ENCODE results near the gene ST3GAL6.

The ST3GAL6 gene

DNA sequence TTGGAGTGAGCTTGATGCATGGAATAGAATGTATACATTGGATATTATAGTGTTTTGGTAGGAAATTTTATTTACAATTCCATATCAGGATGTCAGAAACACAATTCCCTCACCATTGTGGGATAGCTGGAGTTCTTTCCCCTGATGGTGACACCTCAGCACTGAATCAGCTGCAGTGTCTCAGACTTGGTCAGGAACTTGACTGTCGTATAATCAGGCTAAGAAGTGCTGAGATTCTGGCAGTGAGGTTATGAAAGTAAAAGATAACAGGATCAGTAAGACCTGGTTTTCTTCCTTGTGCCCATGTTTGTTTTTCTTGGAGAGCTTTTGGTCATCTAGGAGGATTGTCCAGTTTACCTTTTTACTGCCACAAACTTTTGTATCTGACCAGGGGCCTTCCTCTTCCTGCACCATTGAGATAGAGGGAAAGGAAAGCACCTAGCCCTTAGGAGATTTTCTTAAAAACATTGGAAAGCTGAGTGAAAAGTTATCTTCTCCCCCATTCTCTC is 27.3 kb upstream of the ST3GAL6 start:
- no peak overlapping the region for H3K27ac ChIP-seq
- H2AFZ ChIP-seq (ENCODE audit: low read depth) = no peak overlapping the region
- H3K4me1 ChIP-seq (ENCODE audit: low read depth, poor library complexity, severe bottlenecking) = peaks cover 75% of the 10 kb centered on the region
- H3K36me3 ChIP-seq (ENCODE audit: insufficient read depth) = no peaks in the 10 kb centered on the region
- H3K79me2 ChIP-seq (ENCODE audit: insufficient read depth, low read depth) = peaks cover 92% of the 10 kb centered on the region
- no peak overlapping the region for H3K4me3 ChIP-seq (IDR thresholded peaks at IDR 0.05; ENCODE audit: insufficient read depth, low read depth, low read length)
- no peaks in the 10 kb centered on the region for H4K20me1 ChIP-seq (ENCODE audit: insufficient read depth)
- TF ChIP-seq, protein P1, sequence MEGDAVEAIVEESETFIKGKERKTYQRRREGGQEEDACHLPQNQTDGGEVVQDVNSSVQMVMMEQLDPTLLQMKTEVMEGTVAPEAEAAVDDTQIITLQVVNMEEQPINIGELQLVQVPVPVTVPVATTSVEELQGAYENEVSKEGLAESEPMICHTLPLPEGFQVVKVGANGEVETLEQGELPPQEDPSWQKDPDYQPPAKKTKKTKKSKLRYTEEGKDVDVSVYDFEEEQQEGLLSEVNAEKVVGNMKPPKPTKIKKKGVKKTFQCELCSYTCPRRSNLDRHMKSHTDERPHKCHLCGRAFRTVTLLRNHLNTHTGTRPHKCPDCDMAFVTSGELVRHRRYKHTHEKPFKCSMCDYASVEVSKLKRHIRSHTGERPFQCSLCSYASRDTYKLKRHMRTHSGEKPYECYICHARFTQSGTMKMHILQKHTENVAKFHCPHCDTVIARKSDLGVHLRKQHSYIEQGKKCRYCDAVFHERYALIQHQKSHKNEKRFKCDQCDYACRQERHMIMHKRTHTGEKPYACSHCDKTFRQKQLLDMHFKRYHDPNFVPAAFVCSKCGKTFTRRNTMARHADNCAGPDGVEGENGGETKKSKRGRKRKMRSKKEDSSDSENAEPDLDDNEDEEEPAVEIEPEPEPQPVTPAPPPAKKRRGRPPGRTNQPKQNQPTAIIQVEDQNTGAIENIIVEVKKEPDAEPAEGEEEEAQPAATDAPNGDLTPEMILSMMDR (conservative IDR thresholded peaks at IDR 0.05; ENCODE audit: low read depth, low read length) = no peak
- H3K4me2 ChIP-seq = peak overlapping the region; percentile 69
- no peaks in the 10 kb centered on the region for H3K27me3 ChIP-seq (ENCODE audit: insufficient read depth, low read depth)
- H3K9ac ChIP-seq = no peak overlapping the region

DNA sequence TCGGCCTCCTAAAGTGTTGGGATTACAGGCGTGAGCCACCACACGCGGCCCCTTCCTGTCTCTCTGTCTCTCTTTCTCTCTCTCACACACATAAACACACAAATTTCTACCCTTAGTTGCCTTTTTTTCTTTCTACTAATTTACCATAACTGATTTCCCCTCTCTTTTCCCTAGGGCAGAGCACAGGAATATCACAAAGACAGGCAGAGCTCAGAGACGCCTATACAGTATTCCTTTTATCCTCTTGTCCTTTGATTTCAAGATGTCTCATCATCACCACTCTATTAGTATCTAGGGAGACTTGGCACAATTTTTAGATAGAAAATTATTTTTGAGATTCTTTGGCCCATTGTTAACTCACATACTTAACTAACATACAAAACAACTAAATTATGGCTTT is 25.8 kb upstream of the ST3GAL6 start:
- H3K9ac ChIP-seq = no peak overlapping the region
- H3K4me3 ChIP-seq (IDR thresholded peaks at IDR 0.05; ENCODE audit: insufficient read depth, low read depth, low read length) = no peak overlapping the region
- H3K36me3 ChIP-seq (ENCODE audit: insufficient read depth) = no peaks in the 10 kb centered on the region
- H3K4me2 ChIP-seq = peak overlapping the region; percentile 69
- H4K20me1 ChIP-seq (ENCODE audit: insufficient read depth) = no peaks in the 10 kb centered on the region
- TF ChIP-seq, protein P1 (conservative IDR thresholded peaks at IDR 0.05; ENCODE audit: low read depth, low read length) = no peak
- H3K4me1 ChIP-seq (ENCODE audit: low read depth, poor library complexity, severe bottlenecking) = peaks cover 82% of the 10 kb centered on the region
- no peak overlapping the region for H2AFZ ChIP-seq (ENCODE audit: low read depth)
- no peaks in the 10 kb centered on the region for H3K27me3 ChIP-seq (ENCODE audit: insufficient read depth, low read depth)
- peak overlapping the region; percentile 11; the same call in 1 of the 2 replicates for H3K27ac ChIP-seq
- H3K79me2 ChIP-seq (ENCODE audit: insufficient read depth, low read depth) = peaks cover 95% of the 10 kb centered on the region

DNA sequence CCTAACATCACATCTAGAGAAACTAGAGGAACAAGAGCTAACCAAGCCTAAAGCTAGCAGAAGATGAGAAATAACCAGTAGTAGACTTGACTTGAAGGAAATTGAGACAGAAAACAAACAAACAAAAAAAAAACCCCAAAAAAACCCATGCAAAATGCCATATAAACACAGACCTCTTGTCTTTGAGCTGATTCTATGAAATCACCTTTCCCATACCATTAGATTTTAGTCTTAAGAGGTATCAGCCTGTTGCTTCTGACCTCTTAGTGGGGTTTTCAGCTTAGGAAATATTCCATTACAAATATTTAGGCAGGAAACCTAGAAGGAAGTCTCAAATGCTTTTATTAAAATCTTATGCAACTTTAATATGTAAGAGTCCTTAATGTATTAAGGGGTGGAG is 23.9 kb upstream of the ST3GAL6 start:
- H4K20me1 ChIP-seq (ENCODE audit: insufficient read depth) = no peaks in the 10 kb centered on the region
- no peaks in the 10 kb centered on the region for H3K27me3 ChIP-seq (ENCODE audit: insufficient read depth, low read depth)
- peak overlapping the region; percentile 40; the same call in 1 of the 2 replicates for H3K27ac ChIP-seq
- H3K4me1 ChIP-seq (ENCODE audit: low read depth, poor library complexity, severe bottlenecking) = peaks cover 97% of the 10 kb centered on the region
- H3K4me3 ChIP-seq (IDR thresholded peaks at IDR 0.05; ENCODE audit: insufficient read depth, low read depth, low read length) = no peak overlapping the region
- H3K9ac ChIP-seq = peak overlapping the region; percentile 2; the same call in 1 of the 2 replicates
- H3K4me2 ChIP-seq = peak overlapping the region; percentile 66
- peaks cover 96% of the 10 kb centered on the region for H3K79me2 ChIP-seq (ENCODE audit: insufficient read depth, low read depth)
- no peaks in the 10 kb centered on the region for H3K36me3 ChIP-seq (ENCODE audit: insufficient read depth)
- TF ChIP-seq, protein P1 (conservative IDR thresholded peaks at IDR 0.05; ENCODE audit: low read depth, low read length) = no peak
- no peak overlapping the region for H2AFZ ChIP-seq (ENCODE audit: low read depth)

DNA sequence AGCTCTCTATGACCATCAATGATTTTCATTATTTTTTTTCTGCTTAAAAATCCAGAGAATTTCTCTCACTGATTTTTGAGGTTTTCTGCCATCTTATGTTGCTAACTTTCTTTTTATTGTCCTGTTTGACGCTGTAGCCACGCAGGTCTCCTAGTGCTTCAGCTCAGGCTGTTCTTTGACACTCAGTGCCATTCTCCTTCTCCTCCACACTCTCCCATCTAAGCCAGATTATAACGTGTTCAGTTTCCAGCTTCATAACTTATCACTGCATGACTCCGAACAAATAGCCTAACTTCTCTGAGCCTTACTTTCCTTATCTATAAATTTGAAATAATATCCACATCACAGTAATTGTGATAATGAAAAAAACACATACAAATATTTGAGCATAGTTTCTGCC is 22.8 kb upstream of the ST3GAL6 start:
- Histone ChIP-seq H3K4me2 (peak overlapping the region; percentile 66; the same call in 1 of the 2 replicates), H3K27me3 (ENCODE audit: insufficient read depth, low read depth) (no peaks in the 10 kb centered on the region), H4K20me1 (ENCODE audit: insufficient read depth) (peaks cover 4% of the 10 kb centered on the region; the same call in 1 of the 2 replicates), H3K9ac (no peak overlapping the region), H3K79me2 (ENCODE audit: insufficient read depth, low read depth) (peaks cover 91% of the 10 kb centered on the region), H3K27ac (no peak overlapping the region), H3K36me3 (ENCODE audit: insufficient read depth) (no peaks in the 10 kb centered on the region), H3K4me3 (IDR thresholded peaks at IDR 0.05; ENCODE audit: insufficient read depth, low read depth, low read length) (no peak overlapping the region), H2AFZ (ENCODE audit: low read depth) (no peak overlapping the region), H3K4me1 (ENCODE audit: low read depth, poor library complexity, severe bottlenecking) (peaks cover 97% of the 10 kb centered on the region)
- TF ChIP-seq, protein P1 (conservative IDR thresholded peaks at IDR 0.05; ENCODE audit: low read depth, low read length) = no peak
